Measurements from ENCODE around the gene LRRC4.

The LRRC4 gene

GRCh38 chr7:128004623-128005022 lies 26.6 kb downstream of the LRRC4 start:
- DNase-seq: no peak

GRCh38 chr7:128003787-128004186 lies 27.4 kb downstream of the LRRC4 start:
- DNase-seq: no peak

- DNase-seq: no peak
Measured at GRCh38 chr7:128003167-128003566, 28.1 kb downstream of the LRRC4 start.

GRCh38 chr7:128000854-128001265 lies 30.4 kb downstream of the LRRC4 start:
- no peak for DNase-seq

GRCh38 chr7:128000048-128000447 lies 31.2 kb downstream of the LRRC4 start:
- no peak for DNase-seq

- DNase-seq: no peak
Measured at GRCh38 chr7:127998671-127999070, 32.6 kb downstream of the LRRC4 start.

- DNase-seq: no peak
Measured at GRCh38 chr7:127997226-127997922, 33.9 kb downstream of the LRRC4 start.

- DNase-seq: no peak
Measured at GRCh38 chr7:127996253-127997071, 34.8 kb downstream of the LRRC4 start.

- DNase-seq: no peak
Measured at GRCh38 chr7:127995881-127996215, 35.4 kb downstream of the LRRC4 start.

- no peak for DNase-seq
Measured at GRCh38 chr7:127995156-127995880, 35.9 kb downstream of the LRRC4 start.

- no peak for DNase-seq
Measured at GRCh38 chr7:127993987-127994386, 37.2 kb downstream of the LRRC4 start.

GRCh38 chr7:127993317-127993716 lies 37.9 kb downstream of the LRRC4 start:
- DNase-seq: no peak

- no peak for DNase-seq
Measured at GRCh38 chr7:127988751-127989150, 42.5 kb downstream of the LRRC4 start.

GRCh38 chr7:127986581-127987521 lies 44.4 kb downstream of the LRRC4 start:
- DNase-seq: no peak

GRCh38 chr7:127983804-127984332 lies 47.4 kb downstream of the LRRC4 start:
- DNase-seq: no peak

- DNase-seq: no peak
Measured at GRCh38 chr7:127981965-127982364, 49.3 kb downstream of the LRRC4 start.

- DNase-seq: no peak
Measured at GRCh38 chr7:127980901-127981300, 50.3 kb downstream of the LRRC4 start.

GRCh38 chr7:127979728-127980126 lies 51.5 kb downstream of the LRRC4 start:
- DNase-seq: no peak

GRCh38 chr7:127979113-127979727 lies 52.0 kb downstream of the LRRC4 start:
- no peak for DNase-seq

GRCh38 chr7:127978421-127978820 lies 52.8 kb downstream of the LRRC4 start:
- DNase-seq: no peak

Data from CD4-positive, alpha-beta T cell treated with Interleukin-15 for 1 hour (primary cell).